Endothelial cell of umbilical vein (primary cell): ENCODE data around the gene PIGA. TPM values are rescaled to one million over a fixed set of nuclear protein-coding genes. Genes with fewer than 3 reads are reported as not detected.

ENCODE experiments used
- BruUV-seq: library from RNA; stranded (reverse); fragments of 400-500 nt; replicated peaks from 2 replicates; lab custom pipeline; 2021; lab: Mats Ljungman, UMichigan
- CTCF ChIA-PET: fragments of 300-600, 350-600 bp; sonication (Branson Sonifier 250); formaldehyde crosslinking; loops from one replicate; lab custom pipeline; 2021; ENCODE audit warnings: antibody characterized with exemption, inconsistent platforms; lab: Charles Lee
- POLR2A ChIA-PET: fragments of 300-600, 350-600 bp; sonication (Branson Sonifier 250); formaldehyde crosslinking; loops from one replicate; lab custom pipeline; 2021; ENCODE audit warnings: antibody characterized with exemption, inconsistent platforms; lab: Charles Lee
- DNase-seq: peaks from one replicate; pipeline ENCODE4 v3.0.0-alpha.2; 2011; ENCODE audit warnings: low read depth, low spot score
- FAIRE-seq: peaks from 2 replicates; lab custom pipeline; 2011; peaks lifted over from hg19 to GRCh38; lab: Jason Lieb, UNC
- H2AFZ ChIP-seq: 2 replicates; pipeline ENCODE4 v1.6.0; 2012; ENCODE audit warnings: low read depth, low read length, control low read depth, inconsistent platforms
- H3K27ac ChIP-seq: 2 replicates; pipeline ENCODE4 v1.5.1; 2011; ENCODE audit warnings: low read depth, mild to moderate bottlenecking, control low read depth, low read length, moderate library complexity; ENCODE audit not compliant: insufficient read depth
- H3K27me3 ChIP-seq, 2 experiments: 2 replicates each; pipeline versions ENCODE4 v1.6.0 to v1.6.1; 2011; ENCODE audit warnings: low read length in 2 of 2, mixed read lengths in 1 of 2; ENCODE audit not compliant: control insufficient read depth in 2 of 2, insufficient read depth in 2 of 2
- H3K36me3 ChIP-seq, 2 experiments: 2 replicates in 1 of 2; 3 replicates in 1 of 2; pipeline ENCODE4 v1.5.1; 2011; ENCODE audit warnings: low read length in 2 of 2, mild to moderate bottlenecking in 1 of 2, moderate library complexity in 1 of 2; ENCODE audit not compliant: control insufficient read depth in 2 of 2, insufficient read depth in 2 of 2; ENCODE audit errors: extremely low read depth in 1 of 2
- H3K4me1 ChIP-seq: 3 replicates; pipeline ENCODE4 v1.5.1; 2011; ENCODE audit warnings: mild to moderate bottlenecking, low read length; ENCODE audit not compliant: control insufficient read depth, insufficient read depth; ENCODE audit errors: extremely low read depth
- H3K4me2 ChIP-seq: 2 replicates; pipeline ENCODE4 v1.6.1; 2011; ENCODE audit warnings: low read length, control low read depth, mixed read lengths; ENCODE audit not compliant: insufficient read depth
- H3K4me3 ChIP-seq, 3 experiments: fragments of 200-600 bp in 1 of 3; sonication (generic), shearing (Covaris generic) in 1 of 3; replicated peaks in 1 of 3; 2 replicates each; pipeline ENCODE4 v1.5.1; 2011 to 2016; ENCODE audit warnings: control low read depth in 3 of 3, low read length in 3 of 3, mild to moderate bottlenecking in 2 of 3, inconsistent platforms in 1 of 3, low read depth in 1 of 3, moderate library complexity in 1 of 3; ENCODE audit not compliant: insufficient read depth in 1 of 3
- H3K79me2 ChIP-seq: 2 replicates; pipeline ENCODE4 v1.6.0; 2012; ENCODE audit warnings: low read length, inconsistent platforms; ENCODE audit not compliant: control insufficient read depth, insufficient read depth
- H3K9ac ChIP-seq: replicated peaks from 2 replicates; pipeline ENCODE3; 2011; ENCODE audit warnings: low read length, control low read depth; ENCODE audit not compliant: insufficient read depth; ENCODE audit errors: extremely low read depth
- H3K9me1 ChIP-seq: replicated peaks from 3 replicates; pipeline ENCODE4 v1.6.0; 2011; ENCODE audit warnings: mild to moderate bottlenecking, low read length; ENCODE audit not compliant: control insufficient read depth, insufficient read depth; ENCODE audit errors: extremely low read depth
- H3K9me3 ChIP-seq: replicated peaks from 2 replicates; pipeline ENCODE4 v1.5.1; 2012; ENCODE audit warnings: low read length, inconsistent platforms; ENCODE audit not compliant: control insufficient read depth, insufficient read depth
- H4K20me1 ChIP-seq: replicated peaks from 2 replicates; pipeline ENCODE3; 2011; ENCODE audit warnings: mild to moderate bottlenecking, low read length; ENCODE audit not compliant: control insufficient read depth, insufficient read depth; ENCODE audit errors: extremely low read depth
- CTCF ChIP-seq, 2 donors: IDR thresholded peaks; 1 replicate in 1 of 2; 2 replicates in 1 of 2; pipeline ENCODE4 v1.5.1; 2011; ENCODE audit warnings: low read length in 2 of 2, mild to moderate bottlenecking in 2 of 2, moderate library complexity in 2 of 2, control low read depth in 1 of 2, inconsistent platforms in 1 of 2, low read depth in 1 of 2; ENCODE audit not compliant: insufficient read depth in 1 of 2; ENCODE audit errors: extremely low read depth in 1 of 2
- EZH2 ChIP-seq: IDR thresholded peaks from 2 replicates; pipeline ENCODE4 v1.6.1; 2012; ENCODE audit warnings: borderline replicate concordance, low read depth, mild to moderate bottlenecking, moderate library complexity, low read length, inconsistent platforms; ENCODE audit not compliant: severe bottlenecking
- FOS ChIP-seq: IDR thresholded peaks from 2 replicates; pipeline ENCODE4 v1.6.1; 2011; ENCODE audit warnings: mild to moderate bottlenecking, low read length, moderate library complexity, borderline replicate concordance; ENCODE audit not compliant: insufficient read depth
- GATA2 ChIP-seq: IDR thresholded peaks from 2 replicates; pipeline ENCODE4 v1.7.0; 2011; ENCODE audit warnings: low read depth, mild to moderate bottlenecking, moderate library complexity, mixed read lengths, low read length; ENCODE audit not compliant: insufficient read length, insufficient read depth
- JUN ChIP-seq: IDR thresholded peaks from 2 replicates; pipeline ENCODE4 v1.6.1; 2011; ENCODE audit warnings: borderline replicate concordance, low read depth; ENCODE audit not compliant: insufficient read length, insufficient read depth
- MAX ChIP-seq: IDR thresholded peaks from 2 replicates; pipeline ENCODE4 v1.6.1; 2011; ENCODE audit not compliant: insufficient read depth, insufficient read length
- MYC ChIP-seq: IDR thresholded peaks from one replicate; pipeline ENCODE4 v1.6.1; 2011; ENCODE audit warnings: mild to moderate bottlenecking, low read depth, low read length
- POLR2A ChIP-seq: IDR thresholded peaks from 2 replicates; pipeline ENCODE4 v1.6.1; 2012; ENCODE audit warnings: low read depth, mild to moderate bottlenecking, control low read depth, low read length
- POLR2AphosphoS5 ChIP-seq: IDR thresholded peaks from 2 replicates; pipeline ENCODE4 v1.6.1; 2012; ENCODE audit warnings: low read depth, mild to moderate bottlenecking, control low read depth, low read length, moderate library complexity; ENCODE audit not compliant: insufficient read depth
- dilution Hi-C: fragments of 300-500 bp; cut with MboI; formaldehyde crosslinking; loops from one replicate; pipeline ENCODE4 v1.15.0; 2019; ENCODE audit warnings: low sequenced_read_pairs; ENCODE audit not compliant: extremely low pct_ligation_motif_present
- intact Hi-C: fragments of 100-400 bp; cut with micrococcal nuclease; formaldehyde crosslinking; loops from one replicate; pipeline ENCODE4 v1.10.0; 2022
- polyA plus RNA-seq, 4 experiments: library from polyadenylated mRNA; depleted of rRNA in 3 of 4; stranded (reverse) in 3 of 4; unstranded in 1 of 4; fragments of >200 nt; gene quantifications; 2 replicates each; pipeline versions ENCODE4 v1.2.1 to v1.2.3, GENCODE V29; 2011 to 2012; ENCODE audit warnings: missing spikeins in 1 of 4
- total RNA-seq: library from RNA; stranded (reverse); gene quantifications from 2 replicates; pipeline ENCODE4 v1.2.3, GENCODE V29; 2021

Gene PIGA
- total and polyA plus RNA-seq, 2 donors (not counting 3 experiments of a cell fraction or from before 2014, with no cell fraction given) = 4.0 to 12.1 TPM

GRCh38 chrX:15321447-15321846, 13.9 kb downstream of the PIGA start:
- H3K9ac ChIP-seq = no peak overlapping the region
- dilution Hi-C loops = no loop called here
- H3K9me1 ChIP-seq = no peaks in the 10 kb centered on the region
- no peak overlapping the region for H3K4me2 ChIP-seq
- H3K27me3 ChIP-seq = no peaks in the 10 kb centered on the region
- no peak overlapping the region for H2AFZ ChIP-seq
- H3K36me3 ChIP-seq = no peaks in the 10 kb centered on the region
- no peaks in the 10 kb centered on the region for H3K79me2 ChIP-seq
- H3K4me3 ChIP-seq = no peak overlapping the region
- H3K27ac ChIP-seq = no peak overlapping the region
- no peaks in the 10 kb centered on the region for H4K20me1 ChIP-seq
- POLR2A ChIA-PET = no interaction called here
- no peak for TF ChIP-seq JUN
- TF ChIP-seq GATA2 = no peak
- TF ChIP-seq POLR2AphosphoS5 = no peak
- TF ChIP-seq CTCF (IDR thresholded peaks at IDR 0.05; ENCODE audit: extremely low read depth in 1 of 2, insufficient read depth in 1 of 2, low read depth in 1 of 2, low read length in 2 of 2) = no peak
- no peak for TF ChIP-seq MAX
- TF ChIP-seq FOS = no peak
- TF ChIP-seq EZH2 = no peak
- no peak for TF ChIP-seq POLR2A
- no peak for TF ChIP-seq MYC
- H3K9me3 ChIP-seq = no peaks in the 10 kb centered on the region
- intact Hi-C loops = no loop called here
- CTCF ChIA-PET = no interaction called here
- no peaks in the 10 kb centered on the region for H3K4me1 ChIP-seq
- BruUV-seq = no TSS peak
- FAIRE-seq = no peak
- no peak for DNase-seq
